Esophagus muscularis mucosa (tissue), 3 donors: ENCODE data around the gene METTL4.

Source experiments
- CTCF ChIP-seq, 3 experiments: fragments of 200-600 bp in 2 of 3; fragments of 450-650 bp in 1 of 3; sonication (generic) in 2 of 3; IDR thresholded peaks; one replicate each; pipeline ENCODE4 v1.5.1; 2017 to 2019; ENCODE audit warnings: antibody characterized with exemption in 3 of 3, mild to moderate bottlenecking in 2 of 3, moderate library complexity in 1 of 3
- POLR2A ChIP-seq: fragments of 450-650 bp; IDR thresholded peaks from one replicate; pipeline ENCODE4 v1.6.1; 2017; ENCODE audit warnings: antibody characterized with exemption, moderate library complexity, mild to moderate bottlenecking, low read depth
- POLR2AphosphoS5 ChIP-seq, 2 donors: sonication (generic); formaldehyde crosslinking; IDR thresholded peaks; one replicate each; pipeline ENCODE4 v1.6.1; 2017; ENCODE audit warnings: antibody characterized with exemption in 2 of 2

- TF ChIP-seq CTCF (IDR thresholded peaks at IDR 0.05), result no peak
- TF ChIP-seq POLR2A, result no peak
- TF ChIP-seq POLR2AphosphoS5 (IDR thresholded peaks at IDR 0.05), result no peak
These were observed 18.2 kb upstream of the METTL4 start for GRCh38 chr18:2589345-2590068.
